ENCODE measurements around the gene USP40. TPM values are rescaled to one million over a fixed set of nuclear protein-coding genes. Genes with fewer than 3 reads are reported as not detected.

The USP40 gene
- total and polyA plus RNA-seq, 8 donors: 17.2 to 34.7 (median 22.7) TPM

DNA sequence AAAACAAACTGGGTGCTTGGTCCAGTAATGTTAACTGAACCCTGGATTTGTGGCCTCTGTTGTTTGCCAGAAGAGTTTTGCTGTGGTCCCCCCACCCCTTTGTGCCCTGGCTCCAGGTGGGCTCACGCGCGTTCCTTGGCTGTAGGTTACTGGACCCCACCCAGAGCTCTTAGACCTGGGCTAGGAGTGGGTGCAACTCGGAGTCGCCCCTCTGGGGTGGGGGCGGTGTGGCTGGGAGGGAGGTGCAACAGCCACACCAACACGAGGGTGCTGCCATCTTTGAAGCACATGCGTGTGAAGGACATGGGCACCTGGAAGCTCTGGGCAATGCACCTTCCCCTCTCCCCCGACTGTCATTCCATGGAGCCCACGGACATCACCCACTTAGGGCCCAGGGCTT, 92.7 kb downstream of the USP40 start:
- no peak for TF ChIP-seq CTCF (IDR thresholded peaks at IDR 0.05)
- WGBS, 2 donors: 92 to 93% methylated on average over 10 of the region's 10 CpGs
- intact Hi-C loops (cut with DNase I): no loop called here
- no peak for ATAC-seq
- Histone ChIP-seq H3K9me3 (no peaks in the 10 kb centered on the region), H3K36me3 (peaks cover 0 to 21% (median 5%) of the 10 kb centered on the region in 3 donors), H3K27ac (no peak overlapping the region), H3K4me1 (no peaks in the 10 kb centered on the region), H3K4me3 (no peak overlapping the region), H3K27me3 (no peaks in the 10 kb centered on the region)
- no peak for FAIRE-seq
- no peak for DNase-seq

DNA sequence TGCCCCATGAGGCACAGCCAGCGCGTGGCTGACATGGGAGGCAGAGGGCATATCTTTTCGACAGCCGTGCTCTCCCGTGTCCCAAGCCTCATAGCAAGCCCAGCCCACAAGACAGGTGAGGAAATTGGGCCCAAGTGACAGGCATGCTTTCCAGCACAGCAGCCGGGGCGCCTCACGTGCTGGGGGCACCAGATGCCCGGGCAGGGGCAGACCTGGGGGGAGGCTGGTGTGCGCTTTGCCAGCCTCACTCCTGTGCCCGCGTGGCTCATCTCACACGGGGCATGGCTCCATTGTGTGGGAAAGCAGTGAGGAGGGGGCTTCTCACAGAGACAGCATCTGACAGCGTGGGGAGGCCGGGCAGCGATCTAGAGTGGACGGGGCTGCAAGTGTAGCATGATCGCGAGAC, 93.2 kb downstream of the USP40 start:
- Histone ChIP-seq H3K27ac (no peak overlapping the region), H3K9me3 (no peaks in the 10 kb centered on the region), H3K36me3 (peaks cover 0 to 21% (median 5%) of the 10 kb centered on the region in 3 donors), H3K4me1 (no peaks in the 10 kb centered on the region), H3K27me3 (no peaks in the 10 kb centered on the region), H3K4me3 (no peak overlapping the region)
- no peak for TF ChIP-seq CTCF (IDR thresholded peaks at IDR 0.05)
- DNase-seq: no peak
- no peak for FAIRE-seq
- no peak for ATAC-seq
- 96 to 98% methylated on average over 19 of the region's 19 CpGs for WGBS, 2 donors
- intact Hi-C loops (cut with DNase I): no loop called here

DNA sequence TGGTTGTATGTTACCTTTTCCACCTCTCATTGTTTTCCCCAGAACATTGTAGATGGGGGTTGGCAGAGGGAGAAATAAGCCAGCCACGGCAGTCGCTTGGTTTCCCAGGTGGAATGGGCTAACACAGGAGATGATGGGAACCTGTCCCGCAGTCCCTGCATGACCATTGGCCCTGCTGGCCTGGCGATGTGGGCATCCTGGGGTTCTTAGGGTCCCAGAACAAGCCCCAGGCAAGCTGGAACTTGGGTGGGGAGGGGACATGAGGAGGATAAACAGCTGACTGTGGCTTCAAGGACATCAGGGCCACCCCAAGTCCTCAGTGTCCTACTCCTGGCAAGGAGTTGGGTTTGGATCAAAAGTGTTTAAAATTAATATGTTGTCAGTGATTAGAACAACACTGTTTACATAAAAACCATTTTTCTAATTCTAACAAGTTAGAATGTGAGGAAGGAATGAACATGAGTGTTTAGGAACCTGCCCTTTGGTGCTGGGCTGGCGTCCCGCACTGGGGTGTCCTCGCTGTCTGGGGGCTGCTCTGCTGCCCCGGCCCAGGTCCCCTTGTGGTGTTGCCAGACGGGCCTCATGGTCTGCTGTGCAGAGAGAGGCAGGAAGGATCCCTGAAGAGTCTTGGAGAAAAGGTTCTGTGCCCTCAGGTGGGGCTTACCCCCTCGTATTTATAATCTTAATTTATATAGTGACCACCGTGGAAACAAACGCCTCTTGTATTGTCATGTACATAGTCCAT, 95.1 kb downstream of the USP40 start:
- intact Hi-C loops (cut with DNase I): no loop called here
- no peak overlapping the region for H3K27ac ChIP-seq
- no peaks in the 10 kb centered on the region for H3K4me1 ChIP-seq
- no peaks in the 10 kb centered on the region for H3K9me3 ChIP-seq
- no peak for TF ChIP-seq CTCF (IDR thresholded peaks at IDR 0.05)
- H3K27me3 ChIP-seq: no peaks in the 10 kb centered on the region
- FAIRE-seq (no peak), ATAC-seq (no peak), DNase-seq (no peak)
- no peak overlapping the region for H3K4me3 ChIP-seq
- 94 to 96% methylated on average over 12 of the region's 12 CpGs for whole genome bisulfite sequencing, 2 donors
- H3K36me3 ChIP-seq: peaks cover 0 to 10% (median 0%) of the 10 kb centered on the region in 3 donors

DNA sequence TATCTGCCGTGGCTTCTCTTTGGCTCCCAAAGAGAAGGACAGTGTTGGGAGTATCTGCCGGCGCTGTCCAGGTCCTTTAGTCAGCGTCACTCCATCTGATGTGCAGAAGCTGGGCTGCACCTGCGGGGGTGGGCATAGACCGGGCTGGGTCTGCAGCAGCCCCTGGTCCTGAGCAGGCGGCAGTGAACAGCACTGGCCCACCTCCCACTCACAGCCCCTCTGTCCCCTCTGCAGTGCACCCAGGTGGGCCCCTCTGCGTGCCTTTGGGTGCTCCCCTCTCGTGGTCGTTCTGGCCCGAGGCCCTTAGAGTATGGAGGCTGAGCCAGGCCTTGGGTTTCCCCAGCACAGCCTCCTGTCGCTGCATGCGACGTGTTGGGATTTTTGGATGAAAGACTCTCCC, 95.7 kb downstream of the USP40 start:
- ATAC-seq (no peak), DNase-seq (no peak), FAIRE-seq (no peak)
- H3K4me3 ChIP-seq: no peak overlapping the region
- 93 to 95% methylated on average over 14 of the region's 14 CpGs for WGBS, 2 donors
- H3K9me3 ChIP-seq: no peaks in the 10 kb centered on the region
- intact Hi-C loops (cut with DNase I): no loop called here
- peaks cover 0 to 6% (median 0%) of the 10 kb centered on the region in 3 donors for H3K36me3 ChIP-seq
- no peaks in the 10 kb centered on the region for H3K4me1 ChIP-seq
- TF ChIP-seq CTCF (IDR thresholded peaks at IDR 0.05): no peak
- H3K27ac ChIP-seq: no peak overlapping the region
- no peaks in the 10 kb centered on the region for H3K27me3 ChIP-seq

DNA sequence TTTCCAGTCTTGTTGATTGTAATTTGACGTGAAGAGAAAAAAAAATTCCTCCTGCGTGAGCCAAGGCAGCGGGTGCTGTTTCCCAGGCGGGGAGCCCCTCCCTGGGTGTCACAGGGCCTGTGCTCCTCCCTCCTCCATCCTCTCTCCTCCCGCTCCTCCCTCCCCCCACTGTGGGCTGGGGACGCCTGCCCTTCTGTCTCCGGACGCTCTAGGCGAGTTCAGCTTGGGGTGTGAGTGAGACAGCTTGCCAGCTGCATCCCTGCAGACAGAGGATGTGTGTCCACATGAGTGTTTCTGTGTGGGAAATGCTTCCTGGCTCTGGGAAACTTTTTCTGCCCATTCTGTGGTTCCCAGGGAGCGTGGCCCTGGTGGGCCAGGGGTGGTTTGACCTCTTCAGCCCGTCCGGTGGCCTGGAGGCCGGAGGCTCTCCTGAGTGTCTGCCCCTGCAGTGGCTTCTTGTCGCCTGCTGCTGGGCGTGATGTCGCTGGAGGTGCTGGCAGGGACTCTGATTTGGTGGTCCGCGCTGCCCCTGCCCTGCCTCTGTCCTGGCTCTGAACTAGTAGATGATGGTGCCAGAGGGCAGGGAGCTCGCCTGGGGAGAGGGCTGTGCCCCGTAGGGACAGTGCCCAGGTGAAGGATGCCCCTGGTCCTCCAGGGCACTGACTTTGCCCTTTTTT, 96.4 kb downstream of the USP40 start:
- 92% methylated on average over 20 of the region's 20 CpGs for WGBS, 2 donors
- no peaks in the 10 kb centered on the region for H3K27me3 ChIP-seq
- H3K4me1 ChIP-seq: no peaks in the 10 kb centered on the region
- no peaks in the 10 kb centered on the region for H3K36me3 ChIP-seq
- ATAC-seq (peak in 3 of 4 donors; percentile 34 to 76 (median 65)), FAIRE-seq (no peak), DNase-seq (peak in 1 of 6 donors; percentile 42)
- TF ChIP-seq CTCF (IDR thresholded peaks at IDR 0.05): no peak
- H3K27ac ChIP-seq: peak overlapping the region in 1 of 4 donors; percentile 23
- intact Hi-C loops (cut with DNase I): no loop called here
- H3K4me3 ChIP-seq: no peak overlapping the region
- H3K9me3 ChIP-seq: no peaks in the 10 kb centered on the region
